Liver (tissue), 9 donors: ENCODE results near the gene BRD3OS. TPM values are rescaled to one million over a fixed set of nuclear protein-coding genes. Genes with fewer than 3 reads are reported as not detected.

ENCODE experiments used
- DNase-seq: peaks from one replicate; pipeline ENCODE4 v3.0.0-alpha.2; 2017; ENCODE audit warnings: low spot score
- H3K27ac ChIP-seq, 2 donors: one replicate each; pipeline ENCODE4 v1.7.0; 2013; ENCODE audit warnings: inconsistent platforms in 2 of 2, low read length in 2 of 2, control low read depth in 1 of 2, low read depth in 1 of 2, mild to moderate bottlenecking in 1 of 2
- H3K27me3 ChIP-seq, 4 donors: one replicate each; pipeline versions ENCODE4 v1.6.1 to v1.7.0; 2013; ENCODE audit warnings: low read length in 3 of 4, inconsistent platforms in 1 of 4, mild to moderate bottlenecking in 1 of 4, moderate library complexity in 1 of 4; ENCODE audit not compliant: control insufficient read depth in 4 of 4, insufficient read depth in 4 of 4
- H3K36me3 ChIP-seq, 4 donors: one replicate each; pipeline versions ENCODE4 v1.6.1 to v1.7.0; 2013; ENCODE audit warnings: low read length in 3 of 4, mild to moderate bottlenecking in 3 of 4, low read depth in 1 of 4, moderate library complexity in 1 of 4; ENCODE audit not compliant: control insufficient read depth in 4 of 4, insufficient read depth in 3 of 4
- H3K4me1 ChIP-seq, 4 donors: one replicate each; pipeline versions ENCODE4 v1.6.1 to v1.7.0; 2013; ENCODE audit warnings: low read length in 3 of 4, mild to moderate bottlenecking in 3 of 4, moderate library complexity in 1 of 4; ENCODE audit not compliant: control insufficient read depth in 4 of 4, insufficient read depth in 4 of 4
- H3K4me3 ChIP-seq, 3 donors: one replicate each; pipeline versions ENCODE4 v1.6.1 to v1.7.0; 2013; ENCODE audit warnings: low read length in 3 of 3, control low read depth in 1 of 3, low read depth in 1 of 3, mild to moderate bottlenecking in 1 of 3
- H3K9ac ChIP-seq, 2 donors: one replicate each; pipeline ENCODE4 v1.7.0; 2013; ENCODE audit warnings: low read length in 2 of 2, mild to moderate bottlenecking in 2 of 2, moderate library complexity in 2 of 2, control low read depth in 1 of 2, low read depth in 1 of 2
- H3K9me3 ChIP-seq, 4 donors: one replicate each; pipeline versions ENCODE4 v1.6.1 to v1.7.0; 2013; ENCODE audit warnings: low read length in 3 of 4; ENCODE audit not compliant: control insufficient read depth in 4 of 4
- EGR1 ChIP-seq, 2 donors: IDR thresholded peaks; 2 replicates each; pipeline ENCODE4 v1.6.1; 2016 to 2018; ENCODE audit warnings: antibody characterized with exemption in 2 of 2, low read depth in 2 of 2
- FOXA2 ChIP-seq: IDR thresholded peaks from 2 replicates; pipeline ENCODE4 v1.6.1; 2016; ENCODE audit warnings: antibody characterized with exemption
- HNF4A ChIP-seq, 2 donors: conservative IDR thresholded peaks; 2 replicates each; pipeline ENCODE4 v1.6.1; 2016; ENCODE audit warnings: antibody characterized with exemption in 2 of 2, mild to moderate bottlenecking in 2 of 2
- HNF4G ChIP-seq: IDR thresholded peaks from 2 replicates; pipeline ENCODE4 v1.6.1; 2016; ENCODE audit warnings: antibody characterized with exemption
- JUND ChIP-seq, 2 donors: IDR thresholded peaks; 2 replicates each; pipeline ENCODE4 v1.6.1; 2016; ENCODE audit warnings: antibody characterized with exemption in 2 of 2
- MAX ChIP-seq: IDR thresholded peaks from 2 replicates; pipeline ENCODE4 v1.6.1; 2016; ENCODE audit warnings: antibody characterized with exemption
- NR2F2 ChIP-seq: IDR thresholded peaks from 2 replicates; pipeline ENCODE4 v1.6.1; 2016; ENCODE audit warnings: antibody characterized with exemption
- RAD21 ChIP-seq, 2 donors: IDR thresholded peaks; 2 replicates each; pipeline ENCODE4 v1.6.1; 2016; ENCODE audit warnings: antibody characterized with exemption in 2 of 2, mild to moderate bottlenecking in 2 of 2
- RXRA ChIP-seq, 2 donors: IDR thresholded peaks; 2 replicates each; pipeline ENCODE4 v1.6.1; 2017 to 2018; ENCODE audit warnings: antibody characterized with exemption in 2 of 2, mild to moderate bottlenecking in 1 of 2
- SP1 ChIP-seq: IDR thresholded peaks from 2 replicates; pipeline ENCODE4 v1.6.1; 2018; ENCODE audit warnings: antibody characterized with exemption, mild to moderate bottlenecking
- TAF1 ChIP-seq: conservative IDR thresholded peaks from 2 replicates; pipeline ENCODE4 v1.6.1; 2016; ENCODE audit warnings: antibody characterized with exemption, mild to moderate bottlenecking
- YY1 ChIP-seq: IDR thresholded peaks from 2 replicates; pipeline ENCODE4 v1.6.1; 2016; ENCODE audit warnings: antibody characterized with exemption, mild to moderate bottlenecking
- WGBS: extraction: QIAGEN DNeasy Blood & Tissue Kit; methylation state at CpG from one replicate; pipeline ENCODE4 v1.1.7; 2013; 5-methylcytosine and 5-hydroxymethylcytosine counted together
- polyA plus RNA-seq, 2 donors: library from polyadenylated mRNA; stranded (reverse) in 1 of 2; unstranded in 1 of 2; fragments of 200-250 nt in 1 of 2; fragments of >200 nt in 1 of 2; fragmentation: Nextera tagmentation in 1 of 2; extraction: Ambion mirVana in 1 of 2; gene quantifications; one replicate each; pipeline versions ENCODE4 v1.2.1 to v1.2.3, GENCODE V29; 2013 to 2015
- total RNA-seq, 2 donors: library from RNA; depleted of rRNA; stranded (reverse); fragments of >200 nt; gene quantifications; one replicate each; pipeline ENCODE4 v1.2.3, GENCODE V29; 2014
- TF ChIP-seq, protein P1 (sequence below): IDR thresholded peaks from 2 replicates; pipeline ENCODE4 v1.6.1; 2016; ENCODE audit warnings: antibody characterized with exemption, mild to moderate bottlenecking
- TF ChIP-seq, protein P2 (sequence below): IDR thresholded peaks from 2 replicates; pipeline ENCODE4 v1.6.1; 2016; ENCODE audit warnings: antibody characterized with exemption
- TF ChIP-seq, protein P3 (sequence below): fragments of 150-350 bp; IDR thresholded peaks from 2 replicates; pipeline ENCODE4 v1.5.1; 2017; ENCODE audit warnings: improper control_type of control experiment, low read depth, low read length; ENCODE audit not compliant: missing input control
- donor health status: healthy.
- donor health status: healthy.
- donor health status: healthy.
- donor health status: healthy.
- donor health status: healthy.

BRD3OS gene
- total and polyA plus RNA-seq, 4 donors, result 2.1 to 5.1 (median 2.9) TPM

DNA sequence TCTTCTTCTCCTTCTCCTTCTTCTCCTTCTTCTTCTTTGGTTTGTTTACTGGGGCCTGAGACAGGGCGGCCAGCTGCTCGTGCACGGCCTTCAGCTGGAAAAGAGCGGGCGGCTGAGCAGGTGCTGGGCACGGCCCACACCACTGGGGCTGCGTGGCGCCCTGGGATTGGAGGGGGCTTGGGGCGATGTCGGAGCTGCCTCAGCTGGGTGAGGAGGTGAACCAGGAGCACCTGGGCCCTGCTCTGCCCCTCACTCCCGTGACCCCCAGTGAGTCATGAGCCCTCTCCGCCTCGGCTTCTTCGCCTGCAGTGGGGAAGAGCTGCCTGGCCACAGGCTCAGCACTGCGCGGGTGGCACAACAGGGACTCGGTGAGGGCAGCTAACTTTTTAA, 14.9 kb downstream of the BRD3OS start:
- 99% methylated on average over 17 of the region's 17 CpGs for WGBS
- Histone ChIP-seq H3K27ac (no peak overlapping the region), H3K4me3 (no peak overlapping the region), H3K4me1 (peaks cover 0 to 9% (median under 1%) of the 10 kb centered on the region in 4 donors), H3K27me3 (no peaks in the 10 kb centered on the region), H3K9ac (no peak overlapping the region), H3K36me3 (peaks cover 17 to 42% (median 27%) of the 10 kb centered on the region in 4 donors), H3K9me3 (no peaks in the 10 kb centered on the region)
- TF ChIP-seq EGR1 (IDR thresholded peaks at IDR 0.05; ENCODE audit: low read depth in 2 of 2) (no peak), JUND (IDR thresholded peaks at IDR 0.05) (no peak), MAX (no peak), HNF4G (no peak), RXRA (IDR thresholded peaks at IDR 0.05) (no peak), RAD21 (IDR thresholded peaks at IDR 0.05) (no peak)
- no peak for DNase-seq

- no peak for TF ChIP-seq HNF4G
- TF ChIP-seq HNF4A (conservative IDR thresholded peaks at IDR 0.05), result no peak
- no peak for TF ChIP-seq RXRA (IDR thresholded peaks at IDR 0.05)
- TF ChIP-seq FOXA2, result no peak
- TF ChIP-seq YY1, result no peak
- no peak for TF ChIP-seq TAF1
- TF ChIP-seq, protein P1, sequence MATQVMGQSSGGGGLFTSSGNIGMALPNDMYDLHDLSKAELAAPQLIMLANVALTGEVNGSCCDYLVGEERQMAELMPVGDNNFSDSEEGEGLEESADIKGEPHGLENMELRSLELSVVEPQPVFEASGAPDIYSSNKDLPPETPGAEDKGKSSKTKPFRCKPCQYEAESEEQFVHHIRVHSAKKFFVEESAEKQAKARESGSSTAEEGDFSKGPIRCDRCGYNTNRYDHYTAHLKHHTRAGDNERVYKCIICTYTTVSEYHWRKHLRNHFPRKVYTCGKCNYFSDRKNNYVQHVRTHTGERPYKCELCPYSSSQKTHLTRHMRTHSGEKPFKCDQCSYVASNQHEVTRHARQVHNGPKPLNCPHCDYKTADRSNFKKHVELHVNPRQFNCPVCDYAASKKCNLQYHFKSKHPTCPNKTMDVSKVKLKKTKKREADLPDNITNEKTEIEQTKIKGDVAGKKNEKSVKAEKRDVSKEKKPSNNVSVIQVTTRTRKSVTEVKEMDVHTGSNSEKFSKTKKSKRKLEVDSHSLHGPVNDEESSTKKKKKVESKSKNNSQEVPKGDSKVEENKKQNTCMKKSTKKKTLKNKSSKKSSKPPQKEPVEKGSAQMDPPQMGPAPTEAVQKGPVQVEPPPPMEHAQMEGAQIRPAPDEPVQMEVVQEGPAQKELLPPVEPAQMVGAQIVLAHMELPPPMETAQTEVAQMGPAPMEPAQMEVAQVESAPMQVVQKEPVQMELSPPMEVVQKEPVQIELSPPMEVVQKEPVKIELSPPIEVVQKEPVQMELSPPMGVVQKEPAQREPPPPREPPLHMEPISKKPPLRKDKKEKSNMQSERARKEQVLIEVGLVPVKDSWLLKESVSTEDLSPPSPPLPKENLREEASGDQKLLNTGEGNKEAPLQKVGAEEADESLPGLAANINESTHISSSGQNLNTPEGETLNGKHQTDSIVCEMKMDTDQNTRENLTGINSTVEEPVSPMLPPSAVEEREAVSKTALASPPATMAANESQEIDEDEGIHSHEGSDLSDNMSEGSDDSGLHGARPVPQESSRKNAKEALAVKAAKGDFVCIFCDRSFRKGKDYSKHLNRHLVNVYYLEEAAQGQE, result no peak
- no peak for TF ChIP-seq EGR1 (IDR thresholded peaks at IDR 0.05; ENCODE audit: low read depth in 2 of 2)
- no peak for TF ChIP-seq JUND (IDR thresholded peaks at IDR 0.05)
- no peak for TF ChIP-seq SP1
- TF ChIP-seq, protein P2, sequence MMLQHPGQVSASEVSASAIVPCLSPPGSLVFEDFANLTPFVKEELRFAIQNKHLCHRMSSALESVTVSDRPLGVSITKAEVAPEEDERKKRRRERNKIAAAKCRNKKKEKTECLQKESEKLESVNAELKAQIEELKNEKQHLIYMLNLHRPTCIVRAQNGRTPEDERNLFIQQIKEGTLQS, result no peak
- no peak for TF ChIP-seq NR2F2
- TF ChIP-seq, protein P3, sequence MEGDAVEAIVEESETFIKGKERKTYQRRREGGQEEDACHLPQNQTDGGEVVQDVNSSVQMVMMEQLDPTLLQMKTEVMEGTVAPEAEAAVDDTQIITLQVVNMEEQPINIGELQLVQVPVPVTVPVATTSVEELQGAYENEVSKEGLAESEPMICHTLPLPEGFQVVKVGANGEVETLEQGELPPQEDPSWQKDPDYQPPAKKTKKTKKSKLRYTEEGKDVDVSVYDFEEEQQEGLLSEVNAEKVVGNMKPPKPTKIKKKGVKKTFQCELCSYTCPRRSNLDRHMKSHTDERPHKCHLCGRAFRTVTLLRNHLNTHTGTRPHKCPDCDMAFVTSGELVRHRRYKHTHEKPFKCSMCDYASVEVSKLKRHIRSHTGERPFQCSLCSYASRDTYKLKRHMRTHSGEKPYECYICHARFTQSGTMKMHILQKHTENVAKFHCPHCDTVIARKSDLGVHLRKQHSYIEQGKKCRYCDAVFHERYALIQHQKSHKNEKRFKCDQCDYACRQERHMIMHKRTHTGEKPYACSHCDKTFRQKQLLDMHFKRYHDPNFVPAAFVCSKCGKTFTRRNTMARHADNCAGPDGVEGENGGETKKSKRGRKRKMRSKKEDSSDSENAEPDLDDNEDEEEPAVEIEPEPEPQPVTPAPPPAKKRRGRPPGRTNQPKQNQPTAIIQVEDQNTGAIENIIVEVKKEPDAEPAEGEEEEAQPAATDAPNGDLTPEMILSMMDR, result no peak
- TF ChIP-seq RAD21 (IDR thresholded peaks at IDR 0.05), result no peak
- Histone ChIP-seq H3K9ac (no peak overlapping the region), H3K27me3 (no peaks in the 10 kb centered on the region), H3K36me3 (peaks cover 9 to 37% (median 24%) of the 10 kb centered on the region in 4 donors), H3K27ac (no peak overlapping the region), H3K9me3 (no peaks in the 10 kb centered on the region), H3K4me3 (no peak overlapping the region), H3K4me1 (peaks cover 0 to 9% (median under 1%) of the 10 kb centered on the region in 4 donors)
- WGBS, result 83% methylated on average over 21 of the region's 21 CpGs
- no peak for DNase-seq
These were observed 15.7 kb downstream of the BRD3OS start for GRCh38 chr9:134040781-134041648.
